Ovary (tissue), 3 donors: Measurements from ENCODE around the gene CDK19.

Experiments
- CTCF ChIP-seq, 3 donors: fragments of 450-650 bp in 2 of 3; fragments of 200-600 bp in 1 of 3; IDR thresholded peaks; one replicate each; pipeline versions ENCODE4 v1.5.1 to v1.8.0; 2016 to 2022; ENCODE audit warnings: antibody characterized with exemption in 3 of 3, mild to moderate bottlenecking in 1 of 3
- POLR2A ChIP-seq: fragments of 450-650 bp; IDR thresholded peaks from one replicate; pipeline ENCODE4 v1.6.1; 2017; ENCODE audit warnings: antibody characterized with exemption, mild to moderate bottlenecking, moderate library complexity
- donor health status: DM: no; HTN: no; CAD: no.

- no peak for TF ChIP-seq CTCF (IDR thresholded peaks at IDR 0.05)
- no peak for TF ChIP-seq POLR2A
Observed at GRCh38 chr6:110650755-110651154, 164.5 kb downstream of the CDK19 start.
